Upper lobe of left lung (tissue), 6 donors: ENCODE data around the gene TMEM94. TPM values are rescaled to one million over a fixed set of nuclear protein-coding genes. Genes with fewer than 3 reads are reported as not detected.

ENCODE experiments used
- ATAC-seq, 2 donors: fragments of 200-7000 bp; cut with Tn5 transposase; one replicate each; pipeline ENCODE4 v1.9.1; 2022; ENCODE audit warnings: mild to moderate bottlenecking in 2 of 2, moderate library complexity in 2 of 2; ENCODE audit not compliant: low FRiP score in 2 of 2
- DNase-seq, 2 donors: peaks; one replicate each; pipeline ENCODE4 v3.0.0-alpha.2; 2019 to 2020
- H3K27ac ChIP-seq, 4 donors: fragments of 200-600 bp; sonication (generic); one replicate each; pipeline ENCODE4 v1.5.1; 2016 to 2019
- H3K27me3 ChIP-seq, 4 donors: fragments of 200-600 bp; sonication (generic); one replicate each; pipeline ENCODE4 v1.5.1; 2017 to 2019
- H3K36me3 ChIP-seq, 4 donors: fragments of 200-600 bp; sonication (generic); one replicate each; pipeline ENCODE4 v1.5.1; 2016 to 2019
- H3K4me1 ChIP-seq, 4 donors: fragments of 200-600 bp; sonication (generic); one replicate each; pipeline ENCODE4 v1.5.1; 2018 to 2019
- H3K4me3 ChIP-seq, 4 donors: fragments of 200-600 bp; sonication (generic); one replicate each; pipeline ENCODE4 v1.5.1; 2017 to 2019; ENCODE audit warnings: mild to moderate bottlenecking in 2 of 4, moderate library complexity in 1 of 4
- H3K9me3 ChIP-seq, 4 donors: fragments of 200-600 bp; sonication (generic); one replicate each; pipeline ENCODE4 v1.5.1; 2018 to 2019
- EP300 ChIP-seq, 4 donors: sonication (generic); formaldehyde crosslinking; IDR thresholded peaks; one replicate each; pipeline ENCODE4 v1.5.1; 2017; ENCODE audit warnings: antibody characterized with exemption in 4 of 4, control low read depth in 2 of 4
- POLR2A ChIP-seq, 4 donors: fragments of 450-650 bp; IDR thresholded peaks; one replicate each; pipeline ENCODE4 v1.5.1; 2016 to 2017; ENCODE audit warnings: antibody characterized with exemption in 4 of 4, mild to moderate bottlenecking in 2 of 4
- POLR2AphosphoS5 ChIP-seq, 2 donors: sonication (generic); formaldehyde crosslinking; IDR thresholded peaks; one replicate each; pipeline ENCODE4 v1.5.1; 2017; ENCODE audit warnings: antibody characterized with exemption in 2 of 2
- WGBS, 2 donors: methylation state at CpG; one replicate each; pipeline ENCODE4 v1.1.5; 2017 to 2018; 5-methylcytosine and 5-hydroxymethylcytosine counted together
- total RNA-seq, 6 donors: library from RNA; depleted of rRNA in 4 of 6; stranded (reverse); fragments of >200 nt in 4 of 6; gene quantifications; one replicate each; pipeline versions ENCODE4 v1.1.0 to v1.2.1, GENCODE V29; 2016 to 2021
- TF ChIP-seq, protein P1 (sequence below), 6 experiments: fragments of 450-650 bp in 4 of 6; fragments of 200-600 bp in 2 of 6; sonication (generic) in 2 of 6; IDR thresholded peaks; one replicate each; pipeline ENCODE4 v1.5.1; 2016 to 2019; ENCODE audit warnings: antibody characterized with exemption in 6 of 6
- donor health status: DM: no; HTN: no; CAD: no; lungs with moderate emphysema.
- donor health status: DM: no; HTN: yes; CAD: no; lungs with severe emphysema.

TMEM94 gene
- total RNA-seq, 6 donors from 2014 or later: 62.3 to 320 (median 90.5) TPM

DNA sequence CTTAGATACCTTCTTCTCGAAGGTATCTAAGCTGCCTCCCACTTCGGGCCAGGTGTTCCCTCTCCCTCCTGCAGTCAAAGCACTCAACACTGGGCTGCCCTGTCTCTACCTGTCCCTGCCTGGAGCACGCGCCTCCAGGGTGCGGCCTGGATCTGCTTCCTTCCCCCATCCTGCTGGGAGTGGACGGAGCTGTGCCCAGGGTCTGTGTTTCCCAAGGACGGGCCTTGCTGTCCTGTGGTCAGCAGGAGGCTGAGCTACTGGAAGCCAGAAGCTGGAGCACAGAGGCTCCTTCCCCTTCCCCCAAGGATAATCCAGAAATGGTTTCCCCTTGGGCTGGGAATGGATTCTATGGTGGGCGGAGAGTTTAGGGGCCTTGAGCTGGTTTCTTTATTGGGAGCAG, 85.8 kb downstream of the TMEM94 start:
- H3K4me3 ChIP-seq: no peak overlapping the region
- H3K27ac ChIP-seq: peak overlapping the region in 1 of 4 donors; percentile 44
- peaks cover 0 to 8% (median 0%) of the 10 kb centered on the region in 4 donors for H3K36me3 ChIP-seq
- TF ChIP-seq POLR2A (IDR thresholded peaks at IDR 0.05): no peak
- TF ChIP-seq POLR2AphosphoS5 (IDR thresholded peaks at IDR 0.05): no peak
- no peak for TF ChIP-seq EP300 (IDR thresholded peaks at IDR 0.05)
- TF ChIP-seq, protein P1, sequence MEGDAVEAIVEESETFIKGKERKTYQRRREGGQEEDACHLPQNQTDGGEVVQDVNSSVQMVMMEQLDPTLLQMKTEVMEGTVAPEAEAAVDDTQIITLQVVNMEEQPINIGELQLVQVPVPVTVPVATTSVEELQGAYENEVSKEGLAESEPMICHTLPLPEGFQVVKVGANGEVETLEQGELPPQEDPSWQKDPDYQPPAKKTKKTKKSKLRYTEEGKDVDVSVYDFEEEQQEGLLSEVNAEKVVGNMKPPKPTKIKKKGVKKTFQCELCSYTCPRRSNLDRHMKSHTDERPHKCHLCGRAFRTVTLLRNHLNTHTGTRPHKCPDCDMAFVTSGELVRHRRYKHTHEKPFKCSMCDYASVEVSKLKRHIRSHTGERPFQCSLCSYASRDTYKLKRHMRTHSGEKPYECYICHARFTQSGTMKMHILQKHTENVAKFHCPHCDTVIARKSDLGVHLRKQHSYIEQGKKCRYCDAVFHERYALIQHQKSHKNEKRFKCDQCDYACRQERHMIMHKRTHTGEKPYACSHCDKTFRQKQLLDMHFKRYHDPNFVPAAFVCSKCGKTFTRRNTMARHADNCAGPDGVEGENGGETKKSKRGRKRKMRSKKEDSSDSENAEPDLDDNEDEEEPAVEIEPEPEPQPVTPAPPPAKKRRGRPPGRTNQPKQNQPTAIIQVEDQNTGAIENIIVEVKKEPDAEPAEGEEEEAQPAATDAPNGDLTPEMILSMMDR (IDR thresholded peaks at IDR 0.05): no peak
- peak in 1 of 2 donors; percentile 35 for DNase-seq
- ATAC-seq: no peak
- H3K27me3 ChIP-seq: no peaks in the 10 kb centered on the region
- no peaks in the 10 kb centered on the region for H3K9me3 ChIP-seq
- H3K4me1 ChIP-seq: peaks cover 0 to 14% (median 3%) of the 10 kb centered on the region in 4 donors
- 74 to 90% methylated on average over 8 of the region's 8 CpGs for WGBS, 2 donors

DNA sequence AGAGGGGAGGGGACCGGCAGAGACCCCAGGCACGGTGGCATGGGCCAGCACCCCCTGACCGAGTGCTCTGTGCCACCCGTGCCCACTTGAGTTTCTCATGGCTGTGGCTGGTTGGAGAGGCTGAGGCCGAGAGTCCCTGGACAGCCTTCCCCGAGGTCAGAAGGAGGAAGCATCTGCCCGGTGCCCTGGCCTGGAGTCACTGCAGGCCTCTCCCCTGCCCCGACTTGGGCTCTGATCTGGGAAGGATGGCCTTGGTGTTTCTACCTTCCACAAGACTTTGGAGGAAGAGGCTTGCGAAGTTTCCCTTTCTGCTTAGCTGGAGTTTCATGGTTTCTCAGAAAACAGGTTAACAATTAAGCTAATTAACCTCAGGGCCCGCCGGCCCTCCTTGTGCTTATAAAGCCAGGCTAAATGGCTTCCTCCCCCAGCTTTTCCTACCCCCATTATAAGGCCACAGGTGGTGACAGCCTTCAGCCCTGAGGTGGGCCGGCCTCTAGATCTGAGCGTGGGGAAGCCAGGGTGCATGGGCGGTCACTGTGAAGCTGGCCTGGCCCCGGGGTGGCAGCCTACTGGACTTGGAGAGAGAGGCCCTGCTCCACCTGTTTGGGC, 86.4 kb downstream of the TMEM94 start:
- TF ChIP-seq EP300 (IDR thresholded peaks at IDR 0.05) (no peak), POLR2A (IDR thresholded peaks at IDR 0.05) (no peak), POLR2AphosphoS5 (IDR thresholded peaks at IDR 0.05) (no peak)
- TF ChIP-seq, protein P1 (IDR thresholded peaks at IDR 0.05): no peak
- H3K27me3 ChIP-seq: no peaks in the 10 kb centered on the region
- WGBS, 2 donors: 75 to 89% methylated on average over 9 to 12 of the region's 15 CpGs
- no peak for DNase-seq
- H3K4me3 ChIP-seq: no peak overlapping the region
- H3K27ac ChIP-seq: peak overlapping the region in 1 of 4 donors; percentile 44
- no peaks in the 10 kb centered on the region for H3K9me3 ChIP-seq
- H3K4me1 ChIP-seq: peaks cover 0 to 14% (median 3%) of the 10 kb centered on the region in 4 donors
- no peak for ATAC-seq
- peaks cover 0 to 8% (median 0%) of the 10 kb centered on the region in 4 donors for H3K36me3 ChIP-seq

DNA sequence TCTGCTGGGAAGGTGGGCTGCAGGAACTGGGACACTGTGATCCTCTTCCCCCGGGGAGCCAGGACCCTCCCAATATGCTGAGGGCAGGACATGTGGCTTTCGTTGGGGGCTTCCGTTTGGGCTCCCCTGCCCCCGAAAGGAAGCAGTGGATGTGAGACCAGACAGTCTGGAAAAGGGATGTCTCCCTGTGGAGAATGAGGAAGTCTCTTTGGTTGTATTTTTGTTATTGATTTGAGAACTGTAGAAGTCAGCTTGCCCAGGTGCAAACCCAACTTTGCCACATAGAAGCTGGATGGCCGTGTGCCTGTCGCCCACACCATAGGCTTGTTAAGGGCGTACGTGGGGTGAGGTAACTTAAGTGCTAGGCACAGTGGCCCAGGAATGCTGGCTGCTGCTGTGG, 87.8 kb downstream of the TMEM94 start:
- TF ChIP-seq POLR2AphosphoS5 (IDR thresholded peaks at IDR 0.05): no peak
- TF ChIP-seq EP300 (IDR thresholded peaks at IDR 0.05): no peak
- TF ChIP-seq, protein P1 (IDR thresholded peaks at IDR 0.05): no peak
- TF ChIP-seq POLR2A (IDR thresholded peaks at IDR 0.05): no peak
- Histone ChIP-seq H3K36me3 (peaks cover 0 to 4% (median 0%) of the 10 kb centered on the region in 4 donors), H3K4me3 (no peak overlapping the region), H3K27me3 (no peaks in the 10 kb centered on the region), H3K9me3 (no peaks in the 10 kb centered on the region), H3K4me1 (peaks cover 0 to 14% (median 9%) of the 10 kb centered on the region in 4 donors), H3K27ac (no peak overlapping the region)
- no peak for DNase-seq
- ATAC-seq: no peak
- 72 to 82% methylated on average over 8 of the region's 8 CpGs for WGBS, 2 donors

DNA sequence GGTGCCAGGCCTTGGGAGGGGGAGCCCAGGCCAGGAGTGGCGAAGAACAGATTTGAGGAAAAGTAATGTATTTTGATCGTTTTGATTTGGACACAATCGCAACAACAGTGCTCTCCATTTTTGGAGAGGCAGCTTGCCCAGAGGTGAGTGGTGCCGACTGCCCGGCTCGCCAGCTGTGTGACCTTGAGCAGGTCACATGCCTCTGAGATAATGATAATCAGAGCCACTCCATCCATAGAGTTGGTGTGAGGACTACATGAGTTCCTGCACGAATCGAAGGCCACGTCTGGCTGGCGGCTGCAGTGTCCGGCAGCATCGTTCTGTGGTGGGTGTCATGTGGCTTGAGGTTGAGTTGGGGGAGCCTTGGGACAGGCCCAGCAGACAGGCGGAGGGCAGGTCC, 89.7 kb downstream of the TMEM94 start:
- H3K4me1 ChIP-seq: peaks cover 0 to 23% (median 9%) of the 10 kb centered on the region in 4 donors
- DNase-seq (no peak), ATAC-seq (no peak)
- H3K27ac ChIP-seq: no peak overlapping the region
- TF ChIP-seq EP300 (IDR thresholded peaks at IDR 0.05) (no peak), POLR2AphosphoS5 (IDR thresholded peaks at IDR 0.05) (no peak)
- TF ChIP-seq, protein P1 (IDR thresholded peaks at IDR 0.05): no peak
- no peaks in the 10 kb centered on the region for H3K27me3 ChIP-seq
- 90 to 93% methylated on average over 8 to 13 of the region's 13 CpGs for WGBS, 2 donors
- H3K4me3 ChIP-seq: no peak overlapping the region
- no peaks in the 10 kb centered on the region for H3K9me3 ChIP-seq
- H3K36me3 ChIP-seq: peaks cover 0 to 4% (median 0%) of the 10 kb centered on the region in 4 donors

DNA sequence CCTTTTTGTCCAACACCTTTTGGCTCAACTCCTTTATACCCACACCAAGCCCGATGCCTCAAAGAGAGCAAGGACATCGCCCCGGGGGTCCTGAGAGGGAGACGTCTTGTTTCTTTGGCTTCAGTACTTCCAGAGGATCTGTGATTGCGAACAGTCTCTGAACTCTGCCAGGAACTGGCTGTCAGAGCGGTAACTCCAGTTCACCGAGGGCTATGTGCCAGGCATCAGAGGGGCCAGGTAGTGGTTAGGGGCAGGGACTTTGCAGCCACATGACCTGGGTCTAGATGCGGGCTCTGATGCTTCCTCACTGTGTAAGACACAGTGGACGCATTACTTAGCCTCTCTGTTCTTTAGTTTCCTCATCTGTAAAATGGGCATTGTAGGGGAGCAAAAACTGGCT, 90.7 kb downstream of the TMEM94 start:
- Histone ChIP-seq H3K9me3 (no peaks in the 10 kb centered on the region), H3K27me3 (no peaks in the 10 kb centered on the region), H3K4me1 (peaks cover 0 to 21% (median 7%) of the 10 kb centered on the region in 4 donors), H3K27ac (no peak overlapping the region), H3K4me3 (no peak overlapping the region), H3K36me3 (peaks cover 0 to 4% (median 0%) of the 10 kb centered on the region in 4 donors)
- DNase-seq (no peak), ATAC-seq (no peak)
- 89 to 100% methylated on average over 4 to 9 of the region's 9 CpGs for WGBS, 2 donors
- TF ChIP-seq EP300 (IDR thresholded peaks at IDR 0.05) (no peak), POLR2AphosphoS5 (IDR thresholded peaks at IDR 0.05) (no peak), POLR2A (IDR thresholded peaks at IDR 0.05) (no peak)
- TF ChIP-seq, protein P1 (IDR thresholded peaks at IDR 0.05): no peak
